Skeletal muscle cell (primary cell): Measurements from ENCODE around the gene LETMD1.
A peak's percentile ranks its signal among the peaks of the same experiment; 100 is the strongest.
"Not testable (repeated sequence)": the region's sequence is repeated elsewhere in the genome, so short reads cannot be mapped to it uniquely, and the experiment has no call there.

ENCODE experiments used
- DNase-seq: peaks from one replicate; pipeline ENCODE4 v3.0.0-alpha.2; 2010; ENCODE audit warnings: low read depth
- H3K4me3 ChIP-seq: 2 replicates; pipeline ENCODE4 v1.5.1; 2011; ENCODE audit warnings: low read depth, mild to moderate bottlenecking, control low read depth, low read length, moderate library complexity

Gene LETMD1

GRCh38 chr12:51067771-51068170 lies 19.6 kb downstream of the LETMD1 start:
- no peak overlapping the region for H3K4me3 ChIP-seq
- DNase-seq = no peak

- peak; percentile 84 for DNase-seq
- H3K4me3 ChIP-seq = no peak overlapping the region
Observed at GRCh38 chr12:51070004-51070403, 21.9 kb downstream of the LETMD1 start.

DNA sequence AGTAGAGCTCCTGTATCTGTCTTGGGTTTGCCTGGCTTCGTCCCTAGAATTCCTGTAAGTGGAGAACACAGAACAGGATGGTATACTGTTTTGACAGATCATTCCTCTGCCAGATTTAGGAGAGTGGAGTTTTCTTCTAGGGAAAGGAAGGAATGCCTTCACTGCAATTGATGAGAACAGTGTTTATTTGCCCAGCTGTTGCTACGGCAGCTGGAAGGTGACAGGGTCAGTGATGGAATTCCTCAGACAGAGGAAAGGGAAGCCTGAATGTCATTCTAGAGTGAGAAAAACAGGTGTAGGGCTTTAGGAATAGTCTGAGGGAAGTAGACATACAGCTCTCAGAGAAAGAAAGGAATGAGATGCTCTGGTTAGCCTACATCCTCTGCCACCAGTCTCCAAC lies 23.5 kb downstream of the LETMD1 start:
- H3K4me3 ChIP-seq = no peak overlapping the region
- no peak for DNase-seq

- DNase-seq = no peak
- H3K4me3 ChIP-seq = no peak overlapping the region
Observed at GRCh38 chr12:51075390-51075789, 27.3 kb downstream of the LETMD1 start.

DNA sequence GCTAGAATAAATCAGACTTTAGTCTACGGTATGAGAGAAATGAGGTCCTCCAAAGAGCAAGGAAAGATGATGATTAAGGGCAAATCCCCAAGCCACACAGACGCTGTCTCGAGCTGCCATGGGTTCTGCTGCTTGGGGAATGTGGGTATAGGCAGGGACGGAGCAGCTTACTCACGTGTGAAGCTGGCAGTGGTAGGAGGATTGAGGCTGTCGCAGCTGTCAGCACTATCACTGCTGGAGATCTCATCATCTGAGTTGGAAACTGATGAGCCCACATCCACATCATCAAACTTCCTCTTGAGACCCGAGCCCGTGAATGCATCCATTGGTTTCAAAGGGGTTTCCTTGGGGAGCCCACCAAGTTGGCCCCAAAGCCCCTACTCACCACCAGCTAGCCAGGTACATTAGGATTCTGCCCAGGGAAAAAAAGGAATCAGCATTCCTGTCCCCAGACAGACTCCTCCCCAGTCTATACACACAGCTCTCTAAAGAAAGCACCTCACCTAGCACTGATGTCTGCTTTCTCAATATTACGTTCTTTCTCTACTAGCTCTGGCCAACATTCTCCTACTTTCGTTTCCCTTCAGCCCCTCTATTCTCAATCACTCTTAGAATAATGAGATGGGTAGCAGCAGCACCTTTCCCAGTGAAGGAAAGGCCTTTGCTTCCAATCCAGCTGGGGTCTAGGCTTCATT lies 28.3 kb downstream of the LETMD1 start:
- H3K4me3 ChIP-seq = no peak overlapping the region
- no peak for DNase-seq

DNA sequence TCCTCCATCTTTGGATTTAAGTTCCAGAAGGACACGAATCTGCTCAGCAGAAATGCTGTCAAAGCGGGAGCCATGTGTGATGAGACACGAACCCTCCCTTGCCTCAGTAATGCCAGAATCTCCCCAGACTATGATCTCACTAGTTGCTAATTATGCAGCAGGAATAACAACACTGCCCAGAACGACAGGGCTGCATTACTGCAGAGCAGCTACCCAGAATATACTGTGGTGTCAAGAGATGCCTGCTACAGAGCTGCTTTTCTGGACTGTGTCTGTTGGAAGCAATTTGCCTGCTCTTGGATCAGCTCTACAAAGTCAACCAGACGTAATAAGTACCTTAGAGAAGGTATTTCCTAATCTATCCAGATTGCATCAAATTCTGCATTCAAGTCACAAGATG lies 29.8 kb downstream of the LETMD1 start:
- no peak for DNase-seq

DNA sequence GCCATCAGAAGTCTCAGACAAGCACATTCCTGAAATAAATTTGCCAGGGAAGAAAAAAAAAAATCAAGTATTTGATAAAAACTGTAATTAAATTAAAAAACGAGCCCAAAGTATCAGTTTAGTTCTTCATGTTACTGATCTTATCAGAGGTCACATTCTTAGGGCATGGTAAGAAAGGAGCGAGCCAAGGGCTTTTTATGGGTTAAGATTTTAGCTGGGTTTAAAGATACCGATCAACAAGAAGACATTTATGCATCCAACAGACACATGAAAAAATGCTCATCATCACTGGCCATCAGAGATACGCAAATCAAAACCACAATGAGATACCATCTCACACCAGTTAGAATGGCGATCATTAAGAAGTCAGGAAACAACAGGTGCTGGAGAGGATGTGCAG lies 30.2 kb downstream of the LETMD1 start:
- H3K4me3 ChIP-seq, DNase-seq: not testable (repeated sequence)

More for the DNA sequence above, 29.8 kb downstream of the LETMD1 start:
- no peak overlapping the region for H3K4me3 ChIP-seq

DNA sequence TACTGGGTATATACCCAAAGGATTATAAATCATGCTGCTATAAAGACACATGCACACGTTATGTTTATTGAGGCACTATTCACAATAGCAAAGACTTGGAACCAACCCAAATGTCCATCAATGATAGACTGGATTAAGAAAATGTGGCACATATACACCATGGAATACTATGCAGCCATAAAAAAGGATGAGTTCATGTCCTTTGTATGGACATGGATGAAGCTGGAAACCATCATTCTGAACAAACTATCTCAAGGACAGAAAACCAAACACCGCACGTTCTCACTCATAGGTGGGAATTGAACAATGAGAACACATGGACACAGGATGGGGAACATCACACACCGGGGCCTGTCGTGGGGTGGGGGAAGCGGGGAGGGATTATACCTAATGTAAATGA lies 30.7 kb downstream of the LETMD1 start:
- DNase-seq, H3K4me3 ChIP-seq: not testable (repeated sequence)

GRCh38 chr12:51080136-51080535 lies 32.0 kb downstream of the LETMD1 start:
- no peak overlapping the region for H3K4me3 ChIP-seq
- DNase-seq = no peak

DNA sequence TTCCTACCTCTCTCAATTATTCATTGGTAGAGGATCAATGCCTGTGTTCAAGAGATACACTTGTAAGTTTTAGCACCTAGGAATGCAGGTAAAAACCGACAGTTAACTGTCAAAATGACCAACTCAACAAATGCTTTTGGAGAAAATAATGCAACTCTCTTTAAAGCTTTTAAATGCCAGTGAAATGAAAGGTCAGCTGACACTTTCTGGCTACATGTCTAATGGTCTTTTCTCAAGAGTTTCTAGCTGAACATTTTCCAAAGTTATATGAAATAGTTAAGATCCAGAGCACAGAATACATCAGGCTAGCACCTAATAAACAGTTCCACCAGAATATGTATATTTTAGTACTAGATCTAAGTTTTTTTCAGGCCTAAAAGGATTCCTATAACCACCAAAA lies 33.3 kb downstream of the LETMD1 start:
- H3K4me3 ChIP-seq = peak overlapping the region; percentile 63
- DNase-seq = no peak

DNA sequence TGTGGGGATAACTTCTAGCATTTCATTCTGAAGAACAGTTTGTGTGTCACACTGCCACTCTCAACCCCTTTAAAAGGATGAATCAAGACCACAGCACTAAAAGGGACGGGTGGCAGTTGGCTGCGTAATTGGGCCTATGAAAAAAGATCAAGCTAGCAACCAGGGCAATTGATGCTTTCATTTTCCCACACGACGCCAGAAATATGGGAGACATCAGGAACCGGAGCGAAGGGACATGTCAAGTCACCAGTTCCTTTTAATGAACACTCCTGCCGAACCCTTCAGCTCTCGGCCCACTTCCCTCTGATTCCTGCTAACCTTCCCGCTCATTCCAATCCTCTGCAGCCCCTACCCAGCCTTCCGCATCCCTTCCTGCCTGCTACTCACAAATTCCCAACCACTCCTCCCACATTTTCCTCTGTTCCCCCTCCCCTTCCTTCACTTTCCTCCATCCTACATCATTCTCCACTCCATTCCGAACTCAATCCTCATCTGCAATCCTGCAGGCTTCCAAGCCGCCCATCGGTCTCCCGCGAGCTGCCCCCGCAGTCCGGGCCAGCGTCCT lies 34.5 kb downstream of the LETMD1 start:
- DNase-seq = no peak

GRCh38 chr12:51083126-51083833 lies 35.2 kb downstream of the LETMD1 start, which contains the start of gene CSRNP2:
CSRNP2 (minus strand) TSS chr12:51083596; CDS start chr12:51076561, 7,035 bp downstream.
- peak within 1 kb of the TSS; percentile 63 for H3K4me3 ChIP-seq
- peak; percentile 89 for DNase-seq

More for the DNA sequence above, 34.5 kb downstream of the LETMD1 start:
- peak overlapping the region; percentile 63 for H3K4me3 ChIP-seq

DNA sequence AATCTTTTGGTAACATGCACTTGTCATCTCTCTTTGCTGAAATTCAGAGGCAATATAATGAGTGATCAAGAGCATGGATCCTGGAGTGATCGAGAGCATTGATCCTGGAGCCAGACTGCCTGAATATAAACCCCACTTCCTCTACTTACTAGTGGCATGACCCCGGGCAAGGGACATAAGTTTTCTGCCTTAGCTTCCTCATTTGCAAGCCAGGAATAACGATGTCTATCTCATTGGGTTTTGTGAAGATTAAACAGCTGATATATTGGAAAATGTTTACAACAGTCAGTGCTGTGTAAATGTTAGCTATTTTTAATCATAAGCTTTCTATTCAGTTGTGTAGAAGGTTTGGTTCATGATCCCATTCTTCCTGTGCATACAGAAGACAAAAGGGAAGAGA lies 37.6 kb downstream of the LETMD1 start:
- H3K4me3 ChIP-seq = no peak overlapping the region
- DNase-seq = no peak

- no peak overlapping the region for H3K4me3 ChIP-seq
- no peak for DNase-seq
Observed at GRCh38 chr12:51086933-51087332, 38.8 kb downstream of the LETMD1 start.

DNA sequence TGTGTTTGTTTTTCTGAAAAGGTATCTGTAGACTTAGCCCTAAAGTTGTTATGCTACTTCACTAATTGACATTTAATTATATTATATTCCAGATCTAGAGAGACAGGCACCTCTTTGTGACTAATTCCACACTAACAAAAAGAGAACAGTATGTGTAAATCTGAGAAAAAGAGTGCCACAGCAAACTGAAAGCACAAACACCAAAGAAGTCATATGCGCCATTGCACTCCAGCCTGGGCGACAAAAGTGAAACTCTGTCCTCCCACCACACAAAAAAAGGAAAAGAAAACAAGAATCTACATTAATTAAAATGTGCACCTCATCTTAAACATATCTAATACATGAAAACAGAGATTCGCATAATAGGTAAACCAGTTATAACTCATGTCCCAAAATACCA lies 39.7 kb downstream of the LETMD1 start:
- no peak for DNase-seq

DNA sequence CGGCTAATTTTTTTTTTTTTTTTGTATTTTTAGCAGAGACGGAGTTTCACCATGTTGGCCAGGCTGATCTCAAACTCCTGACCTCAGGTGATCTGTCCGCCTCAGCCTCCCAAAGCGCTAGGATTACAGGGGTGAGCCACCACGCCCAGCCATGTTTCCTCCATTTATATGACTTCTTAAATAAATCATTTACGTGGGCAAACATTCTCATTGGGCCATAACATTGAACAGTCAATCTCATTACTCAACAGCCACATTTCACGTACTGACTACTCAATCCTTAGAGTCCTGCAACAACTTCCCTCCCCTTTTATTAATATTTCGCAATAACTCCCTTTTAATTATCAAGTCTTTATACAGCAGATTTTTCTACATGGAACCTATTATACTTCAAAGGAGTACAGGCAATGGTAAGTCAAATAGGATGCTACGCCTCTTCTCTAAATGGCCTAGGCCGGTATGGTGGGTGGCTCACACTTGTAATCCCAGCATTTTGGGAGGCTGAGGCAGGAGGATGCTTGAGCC lies 42.6 kb downstream of the LETMD1 start:
- H3K4me3 ChIP-seq = no peak overlapping the region
- DNase-seq = no peak

More for the DNA sequence above, 39.7 kb downstream of the LETMD1 start:
- H3K4me3 ChIP-seq = no peak overlapping the region

DNA sequence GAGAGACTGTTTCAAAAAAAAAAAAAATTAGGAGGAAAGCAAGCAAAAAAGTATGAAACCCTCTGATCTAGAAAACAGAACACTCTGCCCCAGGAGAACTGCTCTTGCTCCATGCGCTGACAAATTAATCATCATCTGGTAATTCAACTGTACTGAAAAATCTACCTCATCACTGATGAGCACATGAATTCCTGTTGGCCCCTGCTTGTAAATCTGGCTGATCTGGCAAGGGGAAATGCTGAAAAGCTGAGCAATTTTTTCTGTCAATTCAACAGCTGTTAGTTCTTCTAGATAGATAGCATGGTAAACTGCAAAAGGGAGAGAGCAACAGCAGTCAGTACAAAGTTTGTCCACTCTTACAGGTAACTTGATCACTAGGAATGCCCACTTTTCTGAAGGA lies 50.5 kb downstream of the LETMD1 start:
- peak; percentile 45 for DNase-seq
- H3K4me3 ChIP-seq = no peak overlapping the region

DNA sequence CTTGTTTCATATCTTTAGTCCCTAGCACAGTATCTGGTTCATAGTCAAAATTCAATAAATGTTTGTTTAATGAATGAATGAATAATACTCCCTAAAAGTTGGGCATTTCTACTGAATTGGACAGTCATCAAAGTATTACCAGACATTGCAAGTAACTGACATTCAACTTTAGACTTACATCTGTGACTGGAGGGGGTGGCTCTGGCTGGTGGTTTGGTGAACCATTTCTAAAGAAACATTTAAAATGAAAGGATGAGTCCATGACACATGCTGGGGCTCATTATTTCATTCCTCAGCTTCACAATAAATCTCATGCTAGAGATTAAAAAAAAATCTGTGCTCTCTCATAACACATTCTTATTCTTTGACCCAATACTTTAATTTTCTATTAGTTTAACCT lies 55.9 kb downstream of the LETMD1 start:
- H3K4me3 ChIP-seq = no peak overlapping the region
- DNase-seq = no peak

DNA sequence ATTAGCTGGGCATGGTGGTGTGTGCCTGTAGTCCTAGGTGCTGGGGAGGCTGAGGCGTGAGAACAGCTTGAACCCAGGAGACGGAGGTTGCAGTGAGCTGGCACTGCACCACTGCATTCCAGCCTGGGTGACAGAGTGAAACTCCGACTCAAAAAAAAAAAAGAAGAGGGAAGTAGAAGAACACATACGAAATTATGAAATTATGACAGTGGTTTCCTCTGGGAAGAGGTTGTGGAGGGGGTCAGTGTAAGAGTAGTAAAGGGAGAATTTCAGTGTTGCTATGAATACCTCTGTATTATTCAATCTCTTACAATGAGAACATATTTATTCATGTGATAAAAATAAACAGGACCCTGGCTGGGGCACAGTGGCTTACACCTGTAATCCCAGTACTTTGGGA lies 60.0 kb downstream of the LETMD1 start:
- no peak overlapping the region for H3K4me3 ChIP-seq
- no peak for DNase-seq
